GM21528 (cell line): ENCODE results near the gene FER.

Source experiments
- ATAC-seq: cut with Tn5 transposase; IDR thresholded peaks from one replicate; pipeline ENCODE4 v1.9.1; 2021; ENCODE audit warnings: mild to moderate bottlenecking, moderate library complexity; ENCODE audit not compliant: unreplicated experiment, low FRiP score

The FER gene

DNA sequence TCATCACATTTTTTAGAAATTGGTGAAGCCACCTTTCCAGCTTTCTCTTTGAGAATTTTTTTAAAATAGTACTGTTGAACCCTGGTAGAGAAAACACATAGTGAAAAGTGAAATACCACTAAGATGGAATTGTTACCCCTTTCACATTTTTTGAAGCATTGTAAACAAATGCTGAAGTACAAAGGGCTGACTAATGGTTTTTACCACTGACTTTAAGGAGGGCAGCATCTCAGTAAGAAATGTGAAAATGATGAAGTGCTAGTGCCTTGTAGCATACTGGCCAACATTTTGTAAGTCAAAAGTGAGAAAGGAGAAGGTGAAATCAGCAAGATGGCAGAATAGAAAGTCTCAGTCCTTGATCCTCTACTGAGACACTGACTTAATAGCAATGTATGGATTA lies 341.5 kb downstream of the FER start:
- no peak for ATAC-seq

DNA sequence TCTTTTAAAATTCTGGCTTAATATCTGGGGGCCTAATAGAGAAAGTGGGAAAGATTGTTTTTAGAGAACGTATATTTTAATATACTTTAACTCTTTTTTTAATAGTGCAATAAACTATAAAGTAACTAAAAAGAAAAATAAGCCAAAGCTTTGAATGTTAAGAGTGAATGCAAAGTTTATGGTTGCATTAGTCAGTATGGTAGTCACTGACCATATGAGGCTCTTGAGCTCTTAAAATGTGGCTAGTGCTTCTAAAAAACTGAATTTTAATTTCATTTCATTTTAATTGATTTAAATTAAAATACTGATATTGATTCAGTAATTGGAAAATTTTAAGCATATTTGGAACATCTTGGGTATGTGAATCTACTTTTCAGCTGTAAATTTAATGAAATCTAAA lies 351.4 kb downstream of the FER start:
- ATAC-seq, result no peak

DNA sequence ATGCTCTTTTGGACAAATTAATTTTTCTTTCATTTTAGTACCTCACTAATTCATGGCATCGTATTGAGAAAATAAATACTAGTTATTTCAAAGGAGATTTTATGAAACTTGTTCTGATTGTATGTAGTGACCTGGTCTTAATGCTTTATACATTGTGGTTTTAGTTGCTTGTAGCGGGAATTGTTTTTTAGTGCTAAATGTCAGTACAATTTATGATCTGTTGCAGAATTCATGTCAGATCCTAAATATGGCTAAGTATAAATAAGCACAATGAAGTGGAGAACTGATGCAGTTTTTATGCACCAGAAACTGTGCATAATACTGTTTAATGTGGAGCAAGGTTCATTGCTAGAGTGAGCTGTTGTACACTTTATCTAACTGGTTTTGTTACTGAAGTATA lies 353.3 kb downstream of the FER start:
- no peak for ATAC-seq

DNA sequence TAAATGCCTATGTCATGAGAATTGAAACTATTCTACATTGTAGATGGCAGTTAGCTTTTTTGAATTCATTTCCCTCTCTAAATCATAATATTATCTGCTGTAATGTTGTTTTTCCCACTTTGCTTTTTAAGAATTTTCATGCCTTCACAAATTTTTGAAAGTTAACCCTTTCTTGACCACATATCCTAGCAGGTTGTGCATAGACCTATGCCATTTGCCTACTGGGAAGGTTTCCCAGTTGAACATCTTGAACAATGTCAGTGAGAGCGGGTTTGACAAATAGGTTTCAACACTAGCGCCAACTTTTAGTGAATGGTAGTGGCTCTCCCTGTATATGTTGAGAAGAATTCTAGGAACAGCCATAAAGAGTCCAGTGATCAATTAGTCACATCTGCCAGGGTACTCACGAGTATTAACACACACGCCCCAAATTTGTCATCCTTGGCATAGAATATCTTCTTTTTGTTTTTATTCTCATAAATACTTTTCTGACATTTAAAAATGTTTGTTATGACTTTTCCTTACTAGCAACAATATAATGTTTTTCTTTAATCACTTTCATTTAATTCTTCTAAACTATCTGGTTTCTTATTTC lies 354.5 kb downstream of the FER start:
- ATAC-seq, result no peak

DNA sequence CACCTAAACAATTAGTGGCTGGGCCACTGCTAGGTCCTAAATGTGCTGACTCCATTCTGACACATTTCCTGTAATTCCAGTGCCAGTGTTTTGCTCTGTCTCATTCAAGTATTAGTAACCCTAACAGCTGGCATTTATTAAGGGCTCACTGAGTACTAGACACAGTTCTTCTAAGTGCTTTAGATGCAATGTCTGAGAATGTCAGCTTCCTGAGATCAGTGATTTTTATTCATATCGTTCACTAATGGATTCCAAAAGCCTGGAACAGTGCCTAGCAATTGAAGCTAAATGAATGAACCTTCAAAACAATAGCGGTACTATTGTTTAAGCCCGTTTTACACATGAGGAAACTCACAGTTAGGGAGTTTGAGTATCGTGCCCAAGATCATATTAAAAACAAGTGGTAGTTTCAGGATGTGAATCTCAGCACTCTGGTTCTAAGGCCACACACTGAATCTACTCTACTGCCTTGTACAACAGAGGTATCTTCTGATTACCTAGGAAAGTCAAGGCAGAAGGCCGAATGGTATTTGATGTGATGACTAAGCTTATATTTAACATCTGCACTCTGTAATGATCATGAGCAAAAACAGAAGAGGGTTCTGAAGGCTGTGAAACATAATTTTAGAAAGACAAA lies 358.1 kb downstream of the FER start:
- no peak for ATAC-seq

DNA sequence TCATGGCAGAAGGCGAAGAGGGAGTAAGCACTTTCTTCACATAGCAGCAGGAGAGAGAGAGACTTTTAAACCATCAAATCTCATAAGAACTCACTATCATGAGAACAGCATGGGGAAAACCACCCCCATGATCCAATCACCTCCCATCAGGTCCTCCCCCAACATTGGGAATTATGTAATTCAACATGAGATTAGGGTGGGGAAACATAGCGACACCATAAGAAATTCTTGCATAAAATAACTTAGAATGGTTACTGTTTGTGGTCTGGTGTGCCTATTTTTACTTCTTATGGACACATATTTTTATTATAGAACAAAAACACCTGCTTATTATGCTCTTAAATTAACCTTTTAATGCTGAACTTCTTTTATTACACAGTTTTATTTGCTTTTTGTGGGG lies 364.0 kb downstream of the FER start:
- ATAC-seq, result no peak

DNA sequence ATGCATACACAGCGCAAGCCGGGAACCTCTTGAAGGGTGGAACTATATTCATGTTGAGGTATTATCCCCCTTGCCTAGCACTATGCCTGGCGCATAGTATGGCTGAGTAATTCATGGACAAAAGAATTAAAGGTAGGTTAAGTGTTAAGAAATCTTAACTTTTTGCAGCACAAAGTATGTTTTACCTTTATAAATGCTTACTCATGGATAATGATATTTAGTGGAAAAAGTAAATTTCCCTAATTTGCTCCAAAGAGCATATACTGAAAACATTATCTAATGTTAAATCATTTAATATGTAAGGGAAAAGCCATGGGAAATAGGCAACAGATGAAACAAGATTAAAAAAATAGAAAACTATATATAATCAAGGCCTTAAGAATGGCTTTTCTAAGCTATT lies 365.9 kb downstream of the FER start:
- ATAC-seq, result no peak

DNA sequence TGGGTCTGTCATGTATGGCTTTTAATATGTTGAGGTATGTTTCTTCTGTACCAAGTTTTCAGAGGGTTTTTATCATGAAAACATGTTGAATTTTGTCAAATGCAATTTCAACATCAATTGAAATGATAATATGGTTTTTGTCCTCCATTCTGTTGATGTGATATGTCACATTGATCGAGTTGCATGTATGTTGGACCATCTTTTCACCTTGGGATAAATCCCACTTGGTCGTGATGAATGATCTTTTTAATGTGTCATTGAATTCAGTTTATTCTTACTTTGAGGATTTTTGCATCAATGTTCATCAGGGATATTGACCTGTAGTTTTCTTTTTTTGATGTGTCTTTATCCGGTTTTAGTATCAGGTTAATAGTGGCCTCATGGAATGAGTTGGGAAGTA lies 373.5 kb downstream of the FER start:
- ATAC-seq, result no peak

DNA sequence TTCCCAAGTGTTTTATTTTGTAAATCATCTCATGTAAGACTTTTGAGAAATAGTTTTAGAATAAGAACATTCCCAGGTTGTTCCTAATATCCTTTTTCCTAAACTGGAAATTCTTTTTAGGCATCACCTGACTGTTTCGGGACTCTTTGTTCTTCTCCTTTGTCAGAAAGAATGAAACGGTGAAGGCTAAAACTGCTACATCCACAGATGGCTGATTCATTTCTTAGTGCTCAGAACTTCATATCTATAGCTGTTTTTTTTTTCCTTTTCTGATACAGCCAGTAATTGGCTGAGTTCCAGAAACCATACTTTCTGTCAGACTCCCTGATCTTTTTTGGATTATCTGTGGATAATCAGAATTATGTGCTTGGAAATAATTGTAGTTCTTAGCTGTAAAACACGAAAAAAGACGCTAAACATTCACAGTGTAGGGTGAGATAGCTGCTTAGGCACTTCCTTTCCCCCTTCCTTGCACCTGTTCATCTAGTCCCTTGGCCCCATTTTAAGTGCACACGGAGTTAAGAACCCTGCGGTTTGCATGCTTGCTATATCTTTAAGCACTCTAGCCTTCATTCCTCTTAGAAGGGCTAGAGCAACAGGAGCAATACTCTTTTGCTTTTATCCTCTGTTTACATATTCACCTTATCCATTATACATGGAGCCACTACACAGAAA lies 378.2 kb downstream of the FER start:
- ATAC-seq, result no peak

DNA sequence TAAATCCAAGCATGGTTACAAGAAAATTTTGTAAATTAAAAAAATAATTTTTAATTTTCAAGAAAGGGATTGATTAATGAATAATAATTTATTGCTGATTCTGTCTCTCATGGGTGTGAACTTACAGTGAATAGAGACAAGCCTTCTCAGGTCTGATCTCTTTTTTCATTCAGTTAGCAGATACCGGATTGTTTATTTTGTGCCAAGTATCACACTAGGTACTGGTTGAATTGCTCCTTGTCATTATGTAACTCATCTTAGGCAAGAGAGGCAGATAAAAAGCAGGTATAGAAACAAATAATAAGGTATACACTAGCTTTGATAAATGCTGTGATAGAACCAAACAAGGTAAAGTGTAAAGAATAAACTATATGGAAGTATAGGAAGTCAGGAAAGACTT lies 378.8 kb downstream of the FER start:
- no peak for ATAC-seq

DNA sequence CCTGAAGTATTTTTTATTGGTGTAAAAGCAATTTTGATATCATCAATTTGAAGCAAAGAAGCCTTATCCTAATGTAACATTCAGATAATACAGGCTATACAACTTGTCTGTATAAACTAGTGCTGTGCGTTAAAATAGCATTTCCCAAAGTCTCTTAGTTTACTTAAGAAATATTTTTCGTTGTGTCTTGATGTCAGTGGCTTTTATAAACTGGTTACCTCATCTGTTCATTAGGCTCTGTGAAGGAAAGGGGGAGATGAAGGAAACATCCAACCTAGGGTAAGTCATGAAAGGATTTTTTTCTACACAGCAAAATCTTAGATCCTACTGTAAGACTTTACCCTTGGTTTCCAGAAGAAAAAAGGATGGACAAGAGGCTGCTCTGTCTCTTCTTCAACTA lies 389.2 kb downstream of the FER start:
- no peak for ATAC-seq

DNA sequence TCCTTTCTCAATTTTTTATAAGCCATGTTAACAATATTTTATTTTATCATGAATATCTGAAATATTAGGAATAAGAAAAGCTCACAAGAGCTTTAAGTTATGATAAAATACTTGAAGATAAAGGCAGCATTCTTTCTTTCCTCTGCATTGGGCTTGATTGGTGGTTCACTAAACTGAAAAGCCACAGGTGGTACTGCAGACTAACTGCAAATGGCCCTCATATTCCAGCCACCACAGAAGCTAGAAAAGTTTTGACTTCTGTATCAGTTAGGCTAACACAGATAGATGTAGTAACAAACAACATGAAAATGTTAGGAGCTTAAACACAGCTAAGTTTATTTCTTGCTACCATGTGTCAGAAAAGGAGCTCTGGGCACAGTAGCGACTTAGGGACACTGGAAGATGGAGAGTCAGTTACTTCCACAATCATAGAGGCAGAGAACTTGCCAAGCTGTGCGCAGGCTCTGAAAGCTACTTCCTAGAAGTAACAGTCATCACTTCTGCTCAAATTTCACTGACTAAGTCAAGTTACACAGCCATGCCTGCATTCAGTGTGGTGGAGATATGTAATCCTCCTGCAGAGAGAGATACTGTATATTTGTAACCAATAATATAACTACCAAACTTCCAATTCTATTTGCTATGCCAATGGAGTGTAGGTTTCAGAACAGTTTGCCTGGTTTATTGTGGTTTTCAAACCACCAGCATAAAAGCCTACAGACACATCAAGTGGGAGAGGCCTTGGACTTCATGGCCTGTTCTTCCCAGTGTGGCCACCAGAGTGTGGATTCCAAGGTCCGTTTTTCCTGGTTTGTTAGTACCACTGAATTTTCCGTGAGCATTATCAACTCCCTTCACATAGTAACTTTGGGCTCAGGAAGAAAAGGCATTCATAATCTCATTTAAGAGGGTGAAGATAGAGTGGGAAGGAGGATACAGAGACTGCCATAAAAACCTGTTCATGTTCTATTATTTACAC lies 393.8 kb downstream of the FER start:
- ATAC-seq, result no peak

DNA sequence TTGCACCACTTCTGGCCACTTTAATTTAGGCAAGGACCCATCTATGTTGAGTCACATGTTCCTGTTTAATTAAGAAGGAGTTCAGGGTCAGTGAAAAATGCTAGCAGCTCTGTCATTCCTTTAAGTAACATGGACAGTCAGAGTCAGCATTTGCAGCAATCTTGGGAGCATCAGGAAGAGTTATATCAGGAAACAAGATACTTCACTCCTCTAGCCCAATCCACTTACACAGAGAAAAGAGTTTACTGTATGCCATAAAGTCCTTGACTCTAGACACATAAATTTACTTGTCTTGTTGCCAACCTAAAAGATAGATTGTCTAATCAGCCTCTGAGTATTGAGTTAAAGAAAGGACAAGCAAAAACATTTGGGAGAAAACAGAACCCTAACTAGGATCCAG lies 395.3 kb downstream of the FER start:
- ATAC-seq, result no peak

DNA sequence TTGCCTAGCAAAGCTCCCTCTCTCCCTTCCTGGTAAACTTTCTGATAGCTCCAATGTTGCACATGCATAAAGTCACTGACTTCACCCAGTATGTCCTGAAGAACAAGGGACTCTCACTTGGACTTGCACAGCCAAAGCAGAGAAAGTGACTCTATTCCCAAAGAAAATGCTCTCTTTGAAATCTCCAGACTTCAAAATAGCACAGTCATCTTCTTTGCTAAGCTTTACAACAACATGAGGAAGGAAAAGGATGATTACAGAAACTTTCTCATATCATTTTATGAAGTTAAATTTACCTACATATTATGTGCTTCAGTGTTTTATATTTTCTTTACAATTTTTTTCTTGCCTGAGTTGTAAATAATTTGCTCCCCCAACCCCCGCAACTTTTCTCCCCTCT lies 397.4 kb downstream of the FER start:
- ATAC-seq, result no peak

DNA sequence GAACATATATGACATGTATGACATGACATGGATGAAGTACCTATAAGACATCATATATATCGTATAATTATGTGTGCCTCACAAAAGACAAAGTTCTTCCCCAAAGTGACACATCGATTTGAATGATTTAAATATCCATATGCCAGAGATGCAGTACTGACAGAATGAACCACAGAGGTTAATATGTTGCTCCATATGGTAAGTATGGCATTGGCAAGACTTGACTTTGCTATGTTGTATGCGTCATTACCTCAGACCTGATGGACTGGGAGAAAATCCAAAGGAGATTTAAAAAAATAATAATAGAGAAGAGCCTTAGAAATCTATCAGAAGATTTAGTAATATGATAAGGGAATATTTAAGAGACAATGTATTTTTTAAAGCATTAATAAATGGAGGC lies 398.9 kb downstream of the FER start:
- ATAC-seq, result no peak

DNA sequence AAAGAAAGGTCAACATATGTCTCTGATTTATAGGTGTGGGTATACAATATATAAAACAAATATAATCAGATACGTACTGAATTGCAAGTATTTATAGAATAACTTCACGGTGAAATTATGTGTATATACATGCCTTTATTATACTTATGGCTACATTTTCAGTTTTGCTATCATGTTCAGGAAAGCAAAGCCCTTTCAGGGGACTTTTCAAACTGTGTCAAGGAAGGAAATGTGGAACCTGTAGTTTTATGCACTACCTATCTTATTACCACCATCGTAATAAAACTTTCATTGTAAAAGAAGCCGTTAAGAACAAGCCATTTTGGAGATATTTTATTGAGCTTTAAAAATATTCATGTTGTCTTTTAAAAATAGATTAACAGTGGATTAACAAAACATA lies 404.9 kb downstream of the FER start:
- ATAC-seq, result no peak

DNA sequence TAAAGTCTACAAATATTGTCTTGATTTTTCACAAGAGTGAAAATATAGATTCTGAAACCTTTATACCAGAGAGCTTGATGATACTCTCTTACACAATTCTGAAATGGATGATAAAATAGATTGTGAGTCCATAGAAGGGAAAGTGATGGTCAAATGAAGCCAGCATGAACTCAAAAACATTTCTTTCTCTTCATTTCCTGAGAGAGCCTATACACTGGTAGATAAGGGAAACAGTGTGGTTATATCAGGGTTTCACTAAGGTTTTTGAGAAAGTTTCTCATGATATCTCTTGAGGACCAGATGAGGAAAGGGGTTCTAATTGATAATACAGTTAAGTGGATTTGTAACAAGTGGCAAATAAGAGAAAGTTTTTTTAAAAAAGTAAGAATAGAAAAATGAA lies 407.9 kb downstream of the FER start:
- peak; percentile 80 for ATAC-seq

DNA sequence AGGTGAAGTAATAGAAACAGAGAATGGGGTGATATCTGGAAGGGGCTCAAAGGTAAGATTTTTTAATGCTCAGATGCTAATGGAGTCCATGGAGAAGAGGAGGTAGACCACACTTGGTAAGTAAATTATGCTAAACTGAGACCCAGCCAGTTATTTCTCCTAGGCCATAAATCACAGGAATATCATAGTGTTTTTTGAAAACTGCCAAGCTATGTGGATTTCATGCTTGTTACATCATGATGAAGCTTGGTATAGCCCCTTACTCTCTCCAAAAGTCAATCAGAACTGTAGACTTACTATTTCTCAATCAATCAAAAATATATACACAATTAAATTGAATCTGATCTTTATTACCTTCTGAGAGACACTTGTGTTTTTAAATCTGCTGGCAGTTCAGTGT lies 409.2 kb downstream of the FER start:
- no peak for ATAC-seq

DNA sequence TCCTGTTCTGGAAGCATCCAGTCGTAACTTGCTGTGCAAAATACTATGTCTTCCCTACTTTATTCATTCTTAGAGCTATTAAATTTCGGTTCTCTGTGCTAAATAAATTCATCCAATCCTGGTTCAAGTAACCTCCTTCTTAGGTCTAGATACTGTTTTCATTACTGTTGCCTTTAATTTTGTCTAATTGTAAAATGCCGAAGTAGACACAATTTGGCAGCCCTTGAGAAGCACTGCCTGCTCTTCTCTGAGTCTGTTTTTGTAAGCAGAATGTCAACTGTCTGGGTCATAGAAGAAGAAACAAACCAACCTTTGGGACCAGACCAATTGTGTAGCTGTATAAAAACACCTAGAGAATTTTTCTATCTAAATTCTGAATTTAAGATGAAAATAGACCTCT lies 412.8 kb downstream of the FER start:
- ATAC-seq, result no peak

DNA sequence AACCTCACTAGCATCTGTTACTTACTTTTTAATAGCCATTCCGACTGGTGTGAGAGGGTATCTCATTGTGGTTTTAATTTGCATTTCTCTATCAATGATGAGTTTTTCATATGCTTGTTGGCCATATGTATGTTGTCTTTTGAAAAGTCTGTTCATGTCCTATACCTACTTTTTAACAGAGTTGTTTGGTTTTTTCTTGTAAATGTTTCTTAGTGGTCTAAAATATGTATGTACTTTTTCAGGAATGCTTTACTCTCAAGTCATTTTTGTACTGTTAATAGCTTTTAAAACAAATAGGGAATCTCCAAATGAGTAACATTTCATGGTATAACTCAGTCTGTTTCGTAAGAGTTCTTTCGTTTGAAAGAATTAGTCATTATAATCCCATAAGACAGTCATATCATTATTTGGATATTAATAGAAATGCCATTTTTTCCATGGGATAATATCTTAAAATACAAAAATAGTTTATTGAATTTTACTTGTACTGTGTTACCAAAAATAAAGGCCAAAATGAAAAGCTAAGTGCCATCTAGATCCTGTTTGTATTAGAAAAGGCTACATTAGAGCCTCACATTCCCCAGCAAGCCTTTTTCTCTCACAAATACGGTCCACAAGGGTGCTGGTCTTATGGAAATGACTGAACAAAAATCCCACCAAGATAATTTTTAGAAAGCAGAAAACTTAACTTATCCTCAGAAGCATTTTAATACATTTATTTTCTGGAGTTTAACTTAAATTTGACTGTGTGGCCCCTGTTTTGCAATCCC lies 414.4 kb downstream of the FER start:
- peak; percentile 67 for ATAC-seq
